Thoracic aorta (tissue), 2 donors: ENCODE measurements around the gene POTEJ. TPM values are rescaled to one million over a fixed set of nuclear protein-coding genes. Genes with fewer than 3 reads are reported as not detected.
"Not testable (repeated sequence)": the region's sequence is repeated elsewhere in the genome, so short reads cannot be mapped to it uniquely, and the experiment has no call there.

Experiments used
- ATAC-seq: fragments of 150-250 bp; one replicate; pipeline ENCODE4 v1.8.0; 2017; ENCODE audit warnings: low read depth; ENCODE audit not compliant: insufficient number of reproducible peaks, low FRiP score
- DNase-seq: peaks from one replicate; pipeline ENCODE4 v3.0.0-alpha.2; 2020; ENCODE audit warnings: low spot score
- H3K27ac ChIP-seq, 2 donors: fragments of 200-600 bp; sonication (generic); 1 replicate in 1 of 2; 2 replicates in 1 of 2; pipeline ENCODE4 v1.5.1; 2016; ENCODE audit warnings: mild to moderate bottlenecking in 2 of 2, moderate library complexity in 2 of 2
- H3K27me3 ChIP-seq: fragments of 200-600 bp; sonication (generic); replicated peaks from 2 replicates; pipeline ENCODE4 v1.6.0; 2016; ENCODE audit warnings: mild to moderate bottlenecking; ENCODE audit not compliant: insufficient read depth
- H3K36me3 ChIP-seq: fragments of 200-600 bp; sonication (generic); one replicate; pipeline ENCODE4 v1.5.1; 2016
- H3K4me1 ChIP-seq, 2 donors: fragments of 200-600 bp; sonication (generic); 1 replicate in 1 of 2; 2 replicates in 1 of 2; pipeline versions ENCODE4 v1.5.1 to v1.6.0; 2016; ENCODE audit warnings: low read depth in 2 of 2, mild to moderate bottlenecking in 1 of 2; ENCODE audit not compliant: control insufficient read depth in 1 of 2
- H3K4me3 ChIP-seq: fragments of 200-600 bp; sonication (generic); 2 replicates; pipeline ENCODE4 v1.5.1; 2016; ENCODE audit warnings: mild to moderate bottlenecking
- H3K9me3 ChIP-seq: fragments of 200-600 bp; sonication (generic); 2 replicates; pipeline ENCODE4 v1.5.1; 2016
- total RNA-seq, 2 donors: library from RNA; depleted of rRNA; stranded (reverse); fragments of >200 nt; gene quantifications; one replicate each; pipeline versions ENCODE4 v1.1.0 to v1.2.3, GENCODE V29; 2016

The POTEJ gene
- total RNA-seq, result not detected

DNA sequence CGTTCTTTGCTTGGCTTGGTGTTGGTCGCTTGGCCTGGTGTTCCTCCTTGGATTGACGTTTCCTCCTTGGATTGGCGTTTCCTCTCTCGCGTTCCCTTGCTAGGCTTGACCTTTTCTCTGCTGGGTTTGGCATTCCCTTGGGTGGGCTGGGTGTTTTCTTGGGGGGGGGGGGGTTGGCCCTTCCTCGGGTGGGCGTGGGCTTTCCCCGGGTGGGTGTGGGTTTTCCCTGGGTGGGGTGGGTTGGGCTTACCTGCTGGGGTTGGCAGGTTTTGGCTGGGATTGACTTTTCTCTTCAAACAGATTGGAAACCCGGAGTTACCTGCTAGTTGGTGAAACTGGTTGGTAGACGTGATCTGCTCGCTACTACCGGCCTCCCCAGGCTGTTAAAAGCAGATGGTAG is at the start of gene POTEJ:
Gene POTEJ, plus strand, starts transcription at position 301 of the 400 bp plus-strand sequence. Its CDS starts 93 bp downstream, at position 394.
- H3K4me3 ChIP-seq, H3K27ac ChIP-seq, H3K9me3 ChIP-seq, ATAC-seq, H3K27me3 ChIP-seq, H3K4me1 ChIP-seq, DNase-seq, H3K36me3 ChIP-seq: not testable (repeated sequence)

DNA sequence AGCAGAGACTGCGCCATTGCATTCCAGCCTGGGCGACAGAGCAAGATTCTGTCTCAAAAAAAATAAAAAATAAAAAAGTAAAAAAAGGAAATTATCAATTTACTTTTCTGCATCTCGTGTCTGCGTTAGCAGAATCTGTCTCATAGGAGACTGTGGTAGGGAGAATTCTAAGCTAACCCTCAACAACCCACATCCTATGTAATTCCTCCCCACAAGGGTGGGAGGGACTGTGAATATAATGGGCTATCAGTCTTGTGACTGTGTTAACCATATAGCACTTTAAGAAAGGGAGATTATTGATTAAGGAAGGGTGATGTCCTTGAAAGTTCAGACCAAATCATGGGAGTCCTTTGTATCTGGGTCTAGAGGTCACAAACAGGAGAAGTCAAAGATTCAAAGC is 45.1 kb upstream of the POTEJ start:
- not testable (repeated sequence) for H3K9me3 ChIP-seq, H3K4me1 ChIP-seq, ATAC-seq, H3K4me3 ChIP-seq, H3K27ac ChIP-seq, H3K36me3 ChIP-seq, DNase-seq, H3K27me3 ChIP-seq

DNA sequence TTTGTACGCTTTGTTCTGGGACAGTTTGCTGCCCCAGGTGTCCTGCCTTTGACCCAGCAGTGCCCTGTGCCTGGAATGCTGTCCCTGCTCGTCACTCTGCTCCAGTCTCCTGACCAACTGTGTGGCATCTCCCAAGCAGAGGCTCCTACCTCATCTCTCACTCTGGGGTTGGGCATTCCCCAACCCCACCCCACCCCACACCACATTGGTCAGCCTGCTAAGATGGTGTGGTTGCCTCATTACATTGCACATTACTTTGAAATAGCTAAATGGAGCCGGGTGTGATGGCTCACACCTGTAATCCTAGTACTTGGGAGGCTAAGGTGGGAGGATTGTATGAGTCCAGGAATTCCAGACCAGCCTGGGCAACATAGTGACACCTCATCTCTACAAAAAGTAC is 39.3 kb upstream of the POTEJ start:
- not testable (repeated sequence) for H3K4me1 ChIP-seq, H3K36me3 ChIP-seq, DNase-seq, H3K9me3 ChIP-seq, ATAC-seq, H3K27me3 ChIP-seq, H3K4me3 ChIP-seq, H3K27ac ChIP-seq

DNA sequence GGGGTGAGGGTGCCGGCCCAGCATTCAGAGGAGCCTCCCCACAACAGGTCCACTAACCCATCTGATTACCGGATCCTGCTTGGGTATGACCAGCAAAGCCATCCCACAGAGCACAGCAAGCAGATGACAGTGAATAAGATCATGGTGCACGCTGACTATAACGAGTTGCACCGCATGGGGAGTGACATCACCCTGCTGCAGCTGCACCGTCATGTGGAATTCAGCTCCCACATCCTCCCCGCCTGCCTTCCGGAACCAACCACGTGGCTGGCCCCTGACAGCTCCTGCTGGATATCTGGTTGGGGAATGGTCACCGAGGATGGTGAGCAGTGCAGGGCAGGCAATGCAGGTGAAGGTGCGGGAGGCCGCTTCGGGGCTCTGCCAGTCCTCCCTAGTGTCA is 37.0 kb upstream of the POTEJ start:
- DNase-seq, H3K4me1 ChIP-seq, ATAC-seq, H3K9me3 ChIP-seq, H3K27me3 ChIP-seq, H3K27ac ChIP-seq, H3K4me3 ChIP-seq, H3K36me3 ChIP-seq: not testable (repeated sequence)

DNA sequence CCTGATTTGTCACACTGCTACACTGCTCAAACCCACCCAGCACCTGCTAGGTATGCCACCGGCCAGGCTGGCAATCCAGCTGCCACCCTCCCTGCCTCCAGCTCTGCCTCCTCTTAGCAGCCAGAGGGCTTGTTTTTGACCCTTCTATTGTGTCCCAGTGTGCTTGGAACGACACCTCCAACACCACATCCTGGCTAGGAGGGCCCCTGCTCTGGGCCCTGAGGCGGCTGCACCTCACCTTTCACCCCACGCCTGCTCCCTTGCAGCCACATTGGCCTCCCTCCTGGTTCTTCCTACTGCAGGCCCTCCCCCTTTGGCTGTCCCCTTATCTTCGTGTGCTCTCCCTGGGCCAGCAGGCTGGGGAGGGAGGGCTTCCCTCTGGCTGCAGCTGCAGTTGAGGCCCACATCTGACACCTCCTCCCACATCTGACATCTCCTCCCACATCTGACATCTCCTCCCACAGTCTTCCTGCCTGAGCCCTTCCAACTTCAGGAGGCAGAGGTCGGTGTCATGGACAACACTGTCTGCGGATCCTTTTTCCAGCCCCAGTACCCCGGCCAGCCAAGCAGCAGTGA is 34.9 kb upstream of the POTEJ start:
- not testable (repeated sequence) for H3K4me1 ChIP-seq, DNase-seq, ATAC-seq, H3K36me3 ChIP-seq, H3K4me3 ChIP-seq, H3K27ac ChIP-seq, H3K9me3 ChIP-seq, H3K27me3 ChIP-seq

DNA sequence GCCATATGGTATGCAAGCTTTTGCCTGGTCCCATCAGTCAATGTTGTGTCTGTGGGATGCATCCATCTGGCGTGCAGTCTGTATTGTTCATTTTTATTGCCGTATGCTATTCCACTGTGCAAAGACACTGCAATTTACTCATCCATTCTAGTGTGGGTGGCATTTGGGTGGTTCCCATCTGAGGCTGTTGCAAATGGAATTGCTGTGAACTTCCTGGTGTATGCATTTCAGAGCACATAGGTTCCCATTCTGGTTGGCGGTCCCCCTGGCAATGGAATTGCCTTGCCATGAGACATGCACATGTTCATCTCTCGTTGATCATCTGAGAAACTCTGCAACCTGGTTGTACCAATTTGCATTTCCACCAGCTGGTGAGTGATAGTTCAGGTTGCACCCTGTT is 33.7 kb upstream of the POTEJ start:
- H3K27me3 ChIP-seq, H3K9me3 ChIP-seq, H3K36me3 ChIP-seq, DNase-seq, H3K4me3 ChIP-seq, ATAC-seq, H3K27ac ChIP-seq, H3K4me1 ChIP-seq: not testable (repeated sequence)

DNA sequence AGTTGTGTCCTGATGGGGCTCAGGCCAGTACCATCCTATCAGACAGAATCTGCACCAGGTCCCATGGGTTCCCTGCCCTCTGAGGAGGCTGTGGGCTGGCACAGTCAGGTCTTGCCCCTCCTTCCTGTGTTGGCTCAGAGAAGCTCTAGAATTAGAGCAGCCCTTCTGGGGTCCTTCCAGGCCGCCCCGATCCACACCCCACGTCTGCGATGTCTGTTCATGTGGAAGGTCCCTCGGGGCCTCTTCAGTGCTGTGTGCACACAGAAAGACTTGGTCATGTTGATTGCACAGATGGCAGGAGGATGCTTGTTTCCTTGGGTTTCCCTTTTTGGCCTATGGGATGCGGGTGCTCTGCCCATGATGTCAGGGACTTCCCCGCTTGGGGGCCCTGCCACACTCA is 32.1 kb upstream of the POTEJ start:
- DNase-seq, H3K36me3 ChIP-seq, H3K4me1 ChIP-seq, H3K9me3 ChIP-seq, ATAC-seq, H3K27ac ChIP-seq, H3K4me3 ChIP-seq, H3K27me3 ChIP-seq: not testable (repeated sequence)

DNA sequence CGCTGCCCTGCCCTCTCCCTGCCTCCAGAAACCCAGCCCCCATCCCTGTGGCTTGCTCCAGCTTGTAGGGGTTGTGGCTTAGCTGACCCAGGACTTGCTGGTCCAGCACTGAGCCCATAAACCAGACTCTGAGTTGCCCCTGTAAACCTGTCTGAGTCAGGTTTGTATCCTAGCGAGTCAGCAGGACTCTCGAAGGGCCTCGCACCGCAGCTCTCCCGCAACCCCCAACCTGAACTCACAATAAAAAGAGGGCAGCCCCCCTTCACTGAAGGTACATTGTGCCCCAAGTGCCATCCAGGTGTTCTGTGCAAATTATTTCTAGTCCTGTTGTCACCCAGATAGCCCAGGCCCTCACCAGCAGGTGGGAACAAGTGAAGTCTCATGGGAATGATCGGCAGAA is 29.7 kb upstream of the POTEJ start:
- H3K27ac ChIP-seq, ATAC-seq, DNase-seq, H3K36me3 ChIP-seq, H3K9me3 ChIP-seq, H3K4me1 ChIP-seq, H3K27me3 ChIP-seq, H3K4me3 ChIP-seq: not testable (repeated sequence)

DNA sequence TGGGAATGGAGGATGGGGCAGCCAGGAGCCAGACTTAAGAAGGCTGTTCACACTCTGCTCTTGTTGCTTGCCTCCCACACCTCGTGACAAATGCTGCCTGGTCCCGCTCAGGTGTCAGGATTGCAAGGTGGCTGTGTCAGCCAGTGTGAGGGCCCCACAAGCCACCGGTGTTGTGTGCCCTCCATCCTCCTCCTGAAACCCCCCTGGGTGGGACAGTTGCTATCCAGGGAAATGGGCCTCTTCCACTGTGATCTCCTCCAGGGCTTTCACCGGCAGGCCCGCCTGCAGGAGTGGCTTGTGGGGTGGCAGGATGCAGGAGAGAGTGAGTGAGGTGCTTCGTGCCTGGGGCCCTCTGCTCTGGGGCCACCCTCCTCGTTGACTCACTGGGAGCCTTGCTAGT is 28.3 kb upstream of the POTEJ start:
- ATAC-seq, H3K36me3 ChIP-seq, H3K4me3 ChIP-seq, DNase-seq, H3K4me1 ChIP-seq, H3K9me3 ChIP-seq, H3K27me3 ChIP-seq, H3K27ac ChIP-seq: not testable (repeated sequence)

DNA sequence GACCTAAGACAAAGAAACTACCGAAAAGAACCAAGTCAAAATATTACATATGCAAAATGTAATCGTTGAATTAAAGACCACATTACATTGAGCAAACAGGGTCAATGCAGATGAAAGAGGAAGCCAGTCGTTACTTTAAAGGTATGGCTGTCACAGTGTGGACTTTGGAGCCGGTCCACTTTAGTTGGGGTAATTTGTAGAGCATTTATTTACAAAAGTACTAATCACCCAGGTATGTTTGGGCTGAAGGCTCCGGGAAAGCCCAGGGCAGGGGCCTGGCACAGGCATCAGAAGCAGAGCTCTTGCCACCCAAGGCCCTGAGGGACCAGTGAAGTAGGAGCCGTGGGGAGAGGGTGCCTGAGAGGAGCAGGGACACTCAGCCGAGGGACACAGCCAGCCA is 27.7 kb upstream of the POTEJ start:
- not testable (repeated sequence) for H3K4me3 ChIP-seq, DNase-seq, H3K36me3 ChIP-seq, H3K27ac ChIP-seq, ATAC-seq, H3K9me3 ChIP-seq, H3K27me3 ChIP-seq, H3K4me1 ChIP-seq

DNA sequence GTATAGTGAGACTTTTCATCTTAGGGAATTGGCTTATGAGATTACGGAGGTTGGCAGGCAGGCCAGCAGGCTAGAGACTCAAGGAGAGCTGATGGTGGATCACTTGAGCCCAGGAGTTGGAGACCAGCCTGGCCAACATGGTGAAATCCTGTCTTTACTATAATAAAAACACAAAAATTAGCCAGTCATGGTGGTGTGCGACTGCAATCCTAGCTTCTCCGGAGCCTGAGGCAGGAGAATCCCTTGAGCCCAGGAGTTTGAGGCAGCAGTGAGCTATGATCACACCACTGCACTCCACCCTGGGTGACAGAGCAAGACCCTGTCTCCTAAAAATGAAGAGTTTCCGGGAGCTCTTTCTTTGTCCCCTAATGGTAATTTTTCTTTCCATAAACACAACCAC is 26.5 kb upstream of the POTEJ start:
- ATAC-seq, H3K4me1 ChIP-seq, H3K27ac ChIP-seq, H3K9me3 ChIP-seq, H3K4me3 ChIP-seq, H3K27me3 ChIP-seq, DNase-seq, H3K36me3 ChIP-seq: not testable (repeated sequence)

DNA sequence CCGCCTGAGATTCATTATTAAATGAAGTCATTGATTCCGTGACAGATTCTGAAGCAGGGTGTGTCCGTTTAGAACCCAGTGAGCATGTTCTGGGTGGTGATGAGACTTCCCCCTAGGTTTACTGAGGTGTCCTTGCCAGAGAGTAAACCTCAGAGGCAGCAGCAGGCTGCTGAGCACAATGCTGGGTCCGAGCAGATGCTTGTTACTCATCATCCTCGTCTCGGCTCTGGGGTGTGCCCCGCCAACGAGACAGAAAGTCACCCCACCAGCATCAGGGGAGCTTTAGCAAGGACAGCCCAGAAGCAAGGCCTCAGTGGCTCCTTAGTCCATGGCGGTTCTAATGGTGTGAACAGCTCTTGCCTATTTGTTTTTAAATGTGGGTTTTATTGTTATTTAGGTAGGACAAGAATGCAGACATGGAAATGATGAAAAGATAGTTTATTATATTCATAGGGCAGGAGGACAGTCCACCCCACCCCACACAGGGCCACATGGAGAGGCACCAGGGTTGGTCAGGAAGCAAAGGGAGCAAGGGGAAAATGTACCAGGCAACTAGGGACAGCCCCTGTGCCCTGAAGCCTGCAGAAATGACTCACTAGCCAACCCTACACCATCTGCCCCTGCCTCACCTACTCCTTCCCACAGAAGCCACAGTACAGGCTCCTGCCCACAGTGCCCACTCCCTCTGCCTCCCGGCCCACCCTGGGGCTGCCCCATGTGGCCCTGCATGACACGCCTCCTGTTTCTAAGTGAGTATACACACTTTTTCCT is 22.4 kb upstream of the POTEJ start:
- H3K9me3 ChIP-seq, H3K27ac ChIP-seq, ATAC-seq, H3K36me3 ChIP-seq, H3K27me3 ChIP-seq, DNase-seq, H3K4me3 ChIP-seq, H3K4me1 ChIP-seq: not testable (repeated sequence)
